HepG2 (cell line): ENCODE data around the gene PDLIM5. TPM values are rescaled to one million over a fixed set of nuclear protein-coding genes. Genes with fewer than 3 reads are reported as not detected.
A peak's percentile ranks its signal among the peaks of the same experiment; 100 is the strongest.

Source experiments
- ATAC-seq: fragments of 200-7000 bp; cut with Tn5 transposase; 3 replicates; pipeline ENCODE4 v1.9.1; 2020; ENCODE audit warnings: mild to moderate bottlenecking, moderate library complexity
- BruUV-seq: library from RNA; stranded (reverse); fragments of 400-500 nt; replicated peaks from 2 replicates; lab custom pipeline; 2021; lab: Mats Ljungman, UMichigan
- CTCF ChIA-PET: fragments of 300-600 bp; formaldehyde crosslinking; extraction: SDS; loops from one replicate; lab custom pipeline; 2021; ENCODE audit warnings: low total read pairs, inconsistent platforms, low intra/inter-chr PET ratio; lab: Yijun Ruan, JAX
- POLR2A ChIA-PET: fragments of 350-600 bp; sonication (Branson Sonifier 250); formaldehyde crosslinking; loops from one replicate; lab custom pipeline; 2020; ENCODE audit warnings: antibody characterized with exemption, inconsistent platforms; lab: Yijun Ruan, JAX
- DNase-seq: peaks from one replicate; pipeline ENCODE4 v3.0.0-alpha.2; 2015; ENCODE audit warnings: low spot score
- FAIRE-seq: peaks from 3 replicates; lab custom pipeline; 2011; peaks lifted over from hg19 to GRCh38; lab: Jason Lieb, UNC
- H2AFZ ChIP-seq: one replicate; pipeline ENCODE4 v1.6.1; 2011; ENCODE audit warnings: low read length, inconsistent platforms
- H3K27ac ChIP-seq: fragments of 300-600 bp; 3 replicates; pipeline ENCODE4 v1.8.0; 2011; ENCODE audit warnings: mixed run types, mild to moderate bottlenecking, mixed read lengths, low read length, inconsistent platforms; ENCODE audit not compliant: insufficient read depth; ENCODE audit errors: extremely low read length
- H3K27me3 ChIP-seq, 2 experiments: fragments of 200-600 bp in 1 of 2; 2 replicates in 1 of 2; 3 replicates in 1 of 2; pipeline versions ENCODE4 v1.6.0 to v1.8.0; 2011; ENCODE audit warnings: low read length in 2 of 2, mild to moderate bottlenecking in 2 of 2, moderate library complexity in 2 of 2, inconsistent platforms in 1 of 2; ENCODE audit not compliant: insufficient read depth in 2 of 2, control insufficient read depth in 1 of 2
- H3K36me3 ChIP-seq, 2 experiments: fragments of 200-600 bp in 1 of 2; replicated peaks in 1 of 2; 2 replicates in 1 of 2; 3 replicates in 1 of 2; pipeline versions ENCODE4 v1.5.1 to v1.8.0; 2011; ENCODE audit warnings: low read length in 2 of 2, inconsistent platforms in 1 of 2; ENCODE audit not compliant: insufficient read depth in 2 of 2, control insufficient read depth in 1 of 2
- H3K4me1 ChIP-seq: 2 replicates; pipeline ENCODE4 v1.5.1; 2012; ENCODE audit warnings: low read length, inconsistent platforms; ENCODE audit not compliant: insufficient read depth
- H3K4me2 ChIP-seq: 2 replicates; pipeline ENCODE4 v1.6.0; 2011; ENCODE audit warnings: low read depth, low read length, inconsistent platforms
- H3K4me3 ChIP-seq, 3 experiments: fragments of 200-600 bp in 1 of 3; sonication (generic), shearing (Covaris generic) in 1 of 3; replicated peaks in 1 of 3; 2 replicates each; pipeline ENCODE4 v1.5.1; 2011 to 2016; ENCODE audit warnings: low read length in 3 of 3, inconsistent platforms in 2 of 3, low read depth in 2 of 3, mild to moderate bottlenecking in 2 of 3, control low read depth in 1 of 3, mixed read lengths in 1 of 3; ENCODE audit not compliant: insufficient read depth in 1 of 3
- H3K79me2 ChIP-seq: one replicate; pipeline ENCODE4 v1.6.1; 2011; ENCODE audit warnings: low read length, inconsistent platforms; ENCODE audit not compliant: insufficient read depth
- H3K9ac ChIP-seq: 2 replicates; pipeline ENCODE4 v1.6.0; 2011; ENCODE audit warnings: mild to moderate bottlenecking, low read depth, low read length, inconsistent platforms; ENCODE audit not compliant: insufficient read depth
- H3K9me3 ChIP-seq: 2 replicates; pipeline ENCODE4 v1.5.1; 2012; ENCODE audit warnings: mild to moderate bottlenecking, low read length
- H4K20me1 ChIP-seq: 2 replicates; pipeline ENCODE4 v1.6.0; 2011; ENCODE audit warnings: inconsistent platforms, mild to moderate bottlenecking, low read length, moderate library complexity; ENCODE audit not compliant: insufficient read depth
- BRCA1 ChIP-seq: sonication (generic); formaldehyde crosslinking; IDR thresholded peaks from 2 replicates; pipeline ENCODE4 v1.4.0; 2020; ENCODE audit warnings: missing genetic modification reagents
- FOXP1 ChIP-seq, 2 experiments: fragments of 450-650 bp in 1 of 2; IDR thresholded peaks; 2 replicates each; pipeline ENCODE4 v1.6.1; 2017 to 2018; ENCODE audit warnings: antibody characterized with exemption in 1 of 2
- FOXP4 ChIP-seq: sonication (generic); formaldehyde crosslinking; IDR thresholded peaks from 2 replicates; pipeline ENCODE4 v1.4.0; 2020; ENCODE audit warnings: missing genetic modification reagents
- GFI1 ChIP-seq: sonication (generic); formaldehyde crosslinking; IDR thresholded peaks from 2 replicates; pipeline ENCODE4 v1.5.0; 2020; ENCODE audit warnings: missing genetic modification reagents, mild to moderate bottlenecking, borderline replicate concordance
- HNRNPK ChIP-seq: fragments of 200-400 bp; formaldehyde crosslinking; IDR thresholded peaks from 2 replicates; pipeline ENCODE4 v1.6.1; 2018; ENCODE audit warnings: low read length, low read depth, moderate library complexity, mild to moderate bottlenecking; ENCODE audit not compliant: poor library complexity, severe bottlenecking
- KLF12 ChIP-seq: sonication (generic); formaldehyde crosslinking; IDR thresholded peaks from 2 replicates; pipeline ENCODE4 v1.4.0; 2020; ENCODE audit warnings: missing genetic modification reagents, borderline replicate concordance
- MEF2D ChIP-seq: sonication (generic); formaldehyde crosslinking; IDR thresholded peaks from 2 replicates; pipeline ENCODE4 v1.5.1; 2020; ENCODE audit warnings: mild to moderate bottlenecking, missing genetic modification reagents
- RCOR2 ChIP-seq: IDR thresholded peaks from 2 replicates; pipeline ENCODE4 v1.6.1; 2016; ENCODE audit warnings: missing biosample characterization, missing genetic modification reagents
- SALL2 ChIP-seq: sonication (generic); formaldehyde crosslinking; IDR thresholded peaks from 2 replicates; pipeline ENCODE4 v1.8.1; 2023; ENCODE audit warnings: mild to moderate bottlenecking, missing genetic modification reagents, inconsistent platforms
- SIX1 ChIP-seq: sonication (generic); formaldehyde crosslinking; IDR thresholded peaks from 2 replicates; pipeline ENCODE4 v1.4.0; 2020; ENCODE audit warnings: missing genetic modification reagents, borderline replicate concordance
- ZNF253 ChIP-seq: sonication (generic); formaldehyde crosslinking; IDR thresholded peaks from 2 replicates; pipeline ENCODE4 v1.8.0; 2022; ENCODE audit warnings: mild to moderate bottlenecking, missing genetic modification reagents, borderline replicate concordance
- ZNF329 ChIP-seq: sonication (generic); formaldehyde crosslinking; IDR thresholded peaks from 2 replicates; pipeline ENCODE4 v1.9.0; 2021; ENCODE audit warnings: low read depth, mild to moderate bottlenecking, missing genetic modification reagents
- ZNF337 ChIP-seq: sonication (generic); formaldehyde crosslinking; IDR thresholded peaks from 2 replicates; pipeline ENCODE4 v1.5.1; 2020; ENCODE audit warnings: missing genetic modification reagents, low read depth, mild to moderate bottlenecking, borderline replicate concordance
- ZNF547 ChIP-seq: sonication (generic); formaldehyde crosslinking; IDR thresholded peaks from 2 replicates; pipeline ENCODE4 v1.5.1; 2020; ENCODE audit warnings: mild to moderate bottlenecking, missing genetic modification reagents
- WGBS: methylation state at CpG from one replicate; pipeline ENCODE4 v1.1.6; 2017; ENCODE audit warnings: low lambda C conversion rate; 5-methylcytosine and 5-hydroxymethylcytosine counted together
- in situ Hi-C: cut with HindIII; loops from 2 replicates; pipeline ENCODE4 v1.10.0; 2017; ENCODE audit warnings: low pct_unique_long_range_greater_than_20kb; ENCODE audit not compliant: extremely low pct_ligation_motif_present
- intact Hi-C: fragments of 100-400 bp; cut with micrococcal nuclease; formaldehyde crosslinking; loops from one replicate; pipeline ENCODE4 v1.10.0; 2022; ENCODE audit not compliant: unreplicated experiment
- polyA plus RNA-seq, 8 experiments: library from polyadenylated mRNA; depleted of rRNA in 3 of 8; stranded (reverse) in 7 of 8; unstranded in 1 of 8; fragments of >200 nt; fragmentation: Illumina TruSeq in 4 of 8; extraction: Trizol in 4 of 8; gene quantifications; 2 replicates each; pipeline versions ENCODE4 v1.2.1 to v1.2.3, GENCODE V29; 2011 to 2016; ENCODE audit warnings: low read depth in 4 of 8, missing spikeins in 1 of 8, mixed read lengths in 1 of 8; ENCODE audit not compliant: insufficient read depth in 1 of 8
- total RNA-seq, 5 experiments: library from RNA; depleted of rRNA; stranded (reverse); fragments of >200 nt; fragmentation: Illumina TruSeq; extraction: Trizol; gene quantifications; 2 replicates each; pipeline ENCODE4 v1.2.3, GENCODE V29; 2016; ENCODE audit warnings: low read depth in 1 of 5
- TF ChIP-seq, protein P1 (sequence below): sonication (generic); IDR thresholded peaks from 2 replicates; pipeline ENCODE4 v1.6.1; 2016; ENCODE audit warnings: low read depth, borderline replicate concordance
- TF ChIP-seq, protein P2 (sequence below): sonication (generic); formaldehyde crosslinking; IDR thresholded peaks from 2 replicates; pipeline ENCODE4 v1.4.0; 2020; ENCODE audit warnings: missing genetic modification reagents
- TF ChIP-seq, protein P3 (sequence below): sonication (generic); formaldehyde crosslinking; IDR thresholded peaks from 2 replicates; pipeline ENCODE4 v1.4.0; 2020; ENCODE audit warnings: low read depth, mild to moderate bottlenecking, missing genetic modification reagents

Gene PDLIM5
- total and polyA plus RNA-seq, 2 of the 13 experiments (the other 11 are each of a cell fraction or from before 2014, with no cell fraction given): 52.8 to 119 TPM

- TF ChIP-seq KLF12 (0 out of 2 replicates have a peak, but pooled peaks have one; percentile 7), SIX1 (0 out of 2 replicates have a peak, but pooled peaks have one; percentile 69), BRCA1 (CRISPR knock-in tag) (no peak)
- TF ChIP-seq, protein P1, sequence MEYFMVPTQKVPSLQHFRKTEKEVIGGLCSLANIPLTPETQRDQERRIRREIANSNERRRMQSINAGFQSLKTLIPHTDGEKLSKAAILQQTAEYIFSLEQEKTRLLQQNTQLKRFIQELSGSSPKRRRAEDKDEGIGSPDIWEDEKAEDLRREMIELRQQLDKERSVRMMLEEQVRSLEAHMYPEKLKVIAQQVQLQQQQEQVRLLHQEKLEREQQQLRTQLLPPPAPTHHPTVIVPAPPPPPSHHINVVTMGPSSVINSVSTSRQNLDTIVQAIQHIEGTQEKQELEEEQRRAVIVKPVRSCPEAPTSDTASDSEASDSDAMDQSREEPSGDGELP: no peak
Observed at GRCh38 chr4:94412019-94412657, 39.6 kb upstream of the PDLIM5 start (continued).

DNA sequence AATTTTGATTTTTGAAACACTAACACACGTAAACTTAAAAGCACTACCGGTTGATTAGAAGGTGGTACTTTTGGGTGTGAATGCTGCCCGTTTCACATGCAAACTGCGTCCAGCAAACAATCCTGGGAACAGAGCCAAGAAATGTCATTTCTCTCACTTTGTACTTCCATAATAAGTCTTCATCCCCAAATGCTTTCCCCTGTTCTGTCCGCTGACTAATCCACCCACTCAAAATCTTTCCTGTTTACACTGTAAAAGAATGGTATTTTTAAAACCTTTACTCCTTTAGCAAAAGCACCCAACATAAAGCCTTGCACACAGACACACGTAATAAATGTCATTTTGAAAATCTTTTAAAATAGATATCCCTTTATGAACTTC is 39.1 kb upstream of the PDLIM5 start:
- Histone ChIP-seq H3K27ac (peak overlapping the region; percentile 62), H4K20me1 (no peaks in the 10 kb centered on the region), H3K9me3 (no peaks in the 10 kb centered on the region), H3K4me2 (peak overlapping the region; percentile 73), H3K4me3 (peak overlapping the region; percentile 18 to 35 (median 28); a peak in 2 of 6 replicates), H3K27me3 (no peaks in the 10 kb centered on the region), H3K36me3 (no peaks in the 10 kb centered on the region), H2AFZ (no peak overlapping the region), H3K79me2 (no peaks in the 10 kb centered on the region), H3K4me1 (peaks cover 64% of the 10 kb centered on the region), H3K9ac (peak overlapping the region; percentile 6; the same call in 1 of the 2 replicates)
- POLR2A ChIA-PET: interaction anchor here (10.1 kb wide), 1 partner anchor 40 kb away, joined by 94 read pairs; the partner anchor contains the start of gene PDLIM5
- DNase-seq (peak; percentile 73), ATAC-seq (peak; percentile 57), FAIRE-seq (peak; percentile 54)
- WGBS: 2% methylated on average over 6 of the region's 6 CpGs
- BruUV-seq: no TSS peak
- CTCF ChIA-PET: no interaction called here
- in situ Hi-C loops (no loop called here), intact Hi-C loops (no loop called here)
- TF ChIP-seq MEF2D (CRISPR knock-in tag) (0 out of 2 replicates have a peak, but pooled peaks have one; percentile 39), FOXP4 (CRISPR knock-in tag) (peak; percentile 81), GFI1 (CRISPR knock-in tag) (peak; percentile 18; the same call in 1 of the 2 replicates), RCOR2 (CRISPR knock-in tag) (0 out of 2 replicates have a peak, but pooled peaks have one; percentile 19), SALL2 (CRISPR knock-in tag) (no peak), ZNF329 (CRISPR knock-in tag) (no peak), HNRNPK (no peak), ZNF337 (no peak), FOXP1 (IDR thresholded peaks at IDR 0.05) (no peak), FOXP1 (CRISPR knock-in tag; IDR thresholded peaks at IDR 0.05) (peak; percentile 50; the same call in 1 of the 2 replicates), ZNF253 (CRISPR knock-in tag) (no peak), ZNF547 (CRISPR knock-in tag) (no peak)
- TF ChIP-seq, protein P2, sequence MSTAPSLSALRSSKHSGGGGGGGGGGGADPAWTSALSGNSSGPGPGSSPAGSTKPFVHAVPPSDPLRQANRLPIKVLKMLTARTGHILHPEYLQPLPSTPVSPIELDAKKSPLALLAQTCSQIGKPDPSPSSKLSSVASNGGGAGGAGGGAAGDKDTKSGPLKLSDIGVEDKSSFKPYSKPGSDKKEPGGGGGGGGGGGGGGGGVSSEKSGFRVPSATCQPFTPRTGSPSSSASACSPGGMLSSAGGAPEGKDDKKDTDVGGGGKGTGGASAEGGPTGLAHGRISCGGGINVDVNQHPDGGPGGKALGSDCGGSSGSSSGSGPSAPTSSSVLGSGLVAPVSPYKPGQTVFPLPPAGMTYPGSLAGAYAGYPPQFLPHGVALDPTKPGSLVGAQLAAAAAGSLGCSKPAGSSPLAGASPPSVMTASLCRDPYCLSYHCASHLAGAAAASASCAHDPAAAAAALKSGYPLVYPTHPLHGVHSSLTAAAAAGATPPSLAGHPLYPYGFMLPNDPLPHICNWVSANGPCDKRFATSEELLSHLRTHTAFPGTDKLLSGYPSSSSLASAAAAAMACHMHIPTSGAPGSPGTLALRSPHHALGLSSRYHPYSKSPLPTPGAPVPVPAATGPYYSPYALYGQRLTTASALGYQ (CRISPR knock-in tag): no peak; the same call in 1 of the 2 replicates
- TF ChIP-seq, protein P3, sequence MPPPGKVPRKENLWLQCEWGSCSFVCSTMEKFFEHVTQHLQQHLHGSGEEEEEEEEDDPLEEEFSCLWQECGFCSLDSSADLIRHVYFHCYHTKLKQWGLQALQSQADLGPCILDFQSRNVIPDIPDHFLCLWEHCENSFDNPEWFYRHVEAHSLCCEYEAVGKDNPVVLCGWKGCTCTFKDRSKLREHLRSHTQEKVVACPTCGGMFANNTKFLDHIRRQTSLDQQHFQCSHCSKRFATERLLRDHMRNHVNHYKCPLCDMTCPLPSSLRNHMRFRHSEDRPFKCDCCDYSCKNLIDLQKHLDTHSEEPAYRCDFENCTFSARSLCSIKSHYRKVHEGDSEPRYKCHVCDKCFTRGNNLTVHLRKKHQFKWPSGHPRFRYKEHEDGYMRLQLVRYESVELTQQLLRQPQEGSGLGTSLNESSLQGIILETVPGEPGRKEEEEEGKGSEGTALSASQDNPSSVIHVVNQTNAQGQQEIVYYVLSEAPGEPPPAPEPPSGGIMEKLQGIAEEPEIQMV (CRISPR knock-in tag): no peak
